Loucy (cell line): ENCODE measurements around the gene HSBP1L1.

Experiments used
- H2AFZ ChIP-seq: fragments of 200-600 bp; sonication (generic); 2 replicates; pipeline ENCODE4 v1.6.0; 2016; ENCODE audit warnings: antibody characterized with exemption, mild to moderate bottlenecking, low read length, moderate library complexity
- H3F3A ChIP-seq: fragments of 200-600 bp; 2 replicates; pipeline ENCODE4 v1.6.0; 2016; ENCODE audit warnings: antibody characterized with exemption, low read depth, mild to moderate bottlenecking
- H3K27me3 ChIP-seq: fragments of 200-600 bp; sonication (generic); 2 replicates; pipeline ENCODE4 v1.6.1; 2014; ENCODE audit warnings: low read length, mild to moderate bottlenecking; ENCODE audit not compliant: insufficient read depth, poor library complexity, severe bottlenecking
- H3K36me3 ChIP-seq: fragments of 200-600 bp; sonication (generic); 2 replicates; pipeline ENCODE4 v1.6.1; 2016; ENCODE audit warnings: low read length; ENCODE audit not compliant: insufficient read depth
- H3K4me1 ChIP-seq: fragments of 200-600 bp; sonication (generic); 2 replicates; pipeline ENCODE4 v1.5.1; 2014; ENCODE audit warnings: low read length, mild to moderate bottlenecking; ENCODE audit not compliant: insufficient read depth, poor library complexity, severe bottlenecking
- H3K4me2 ChIP-seq: fragments of 200-600 bp; sonication (generic); 2 replicates; pipeline ENCODE4 v1.6.0; 2014; ENCODE audit warnings: antibody characterized with exemption, low read length, low read depth, mild to moderate bottlenecking; ENCODE audit not compliant: poor library complexity, severe bottlenecking
- H3K4me3 ChIP-seq: fragments of 200-600 bp; sonication (generic); 2 replicates; pipeline ENCODE4 v1.5.1; 2014; ENCODE audit warnings: low read length, mild to moderate bottlenecking, mixed read lengths; ENCODE audit not compliant: poor library complexity, severe bottlenecking
- H3K79me2 ChIP-seq: fragments of 200-600 bp; sonication (generic); 2 replicates; pipeline ENCODE4 v1.6.1; 2014; ENCODE audit warnings: low read length; ENCODE audit not compliant: insufficient read depth
- H3K9ac ChIP-seq: fragments of 200-600 bp; sonication (generic); 2 replicates; pipeline ENCODE4 v1.6.0; 2014; ENCODE audit warnings: mild to moderate bottlenecking, low read depth, low read length, moderate library complexity; ENCODE audit not compliant: poor library complexity, severe bottlenecking
- H3K9me2 ChIP-seq: fragments of 200-600 bp; sonication (generic); replicated peaks from 2 replicates; pipeline ENCODE4 v1.6.1; 2016; ENCODE audit warnings: low read depth, low read length, mixed read lengths
- H3K9me3 ChIP-seq: fragments of 200-600 bp; sonication (generic); 2 replicates; pipeline ENCODE4 v1.6.1; 2014; ENCODE audit warnings: mild to moderate bottlenecking, antibody characterized with exemption, low read length, low read depth; ENCODE audit not compliant: insufficient read depth
- H4K20me1 ChIP-seq: fragments of 200-600 bp; sonication (generic); 2 replicates; pipeline ENCODE4 v1.6.0; 2014; ENCODE audit warnings: antibody characterized with exemption, low read length, mild to moderate bottlenecking; ENCODE audit not compliant: insufficient read depth, poor library complexity, severe bottlenecking
- EZH2phosphoT487 ChIP-seq: fragments of 200-600 bp; IDR thresholded peaks from 2 replicates; pipeline ENCODE4 v1.6.1; 2018; ENCODE audit warnings: antibody characterized with exemption, mild to moderate bottlenecking, moderate library complexity, borderline replicate concordance
- TF ChIP-seq, protein P1 (sequence below): fragments of 200-600 bp; sonication (generic); conservative IDR thresholded peaks from 2 replicates; pipeline ENCODE4 v1.5.1; 2014; ENCODE audit warnings: mild to moderate bottlenecking, antibody characterized with exemption, low read length

The HSBP1L1 gene

DNA sequence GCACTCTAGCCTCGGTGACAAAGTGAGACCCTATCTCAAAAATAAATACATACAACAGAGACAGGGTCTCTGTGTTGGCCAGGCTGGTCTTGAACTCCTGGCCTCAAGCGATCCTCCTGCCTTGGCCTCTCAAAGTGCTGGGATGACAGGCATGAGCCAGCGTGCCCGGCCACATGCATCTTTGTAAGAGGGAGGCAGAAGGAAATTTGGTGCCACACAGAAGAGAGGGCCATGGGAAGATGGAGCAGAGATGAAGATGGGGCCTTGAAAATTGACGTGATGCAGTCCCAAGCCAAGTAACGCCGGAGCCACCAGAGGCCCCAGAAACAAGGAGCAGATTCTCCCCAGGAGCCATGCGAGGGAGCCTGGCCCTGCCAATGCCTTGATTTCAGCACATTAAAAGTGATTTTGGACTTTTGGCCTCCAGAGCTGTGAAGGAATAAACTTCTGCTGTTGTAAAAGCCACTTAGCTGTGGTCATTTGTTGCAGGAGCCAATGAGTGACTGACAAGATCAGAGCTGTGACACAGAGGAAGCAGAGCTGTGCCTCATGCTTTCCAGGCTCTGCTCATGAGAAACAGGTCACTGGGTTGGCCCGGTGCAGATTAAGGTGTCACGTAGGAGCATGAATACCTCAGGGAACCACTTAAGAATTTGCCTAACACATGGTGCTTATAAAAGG is 10.3 kb upstream of the HSBP1L1 start:
- Histone ChIP-seq H3K9me3 (no peaks in the 10 kb centered on the region), H3K9me2 (no peaks in the 10 kb centered on the region), H3K4me1 (peaks cover 15% of the 10 kb centered on the region), H3K36me3 (no peaks in the 10 kb centered on the region), H3K79me2 (peaks cover 22% of the 10 kb centered on the region), H3K27me3 (no peaks in the 10 kb centered on the region), H2AFZ (no peak overlapping the region), H3K4me3 (no peak overlapping the region), H3K9ac (no peak overlapping the region), H3F3A (no peaks in the 10 kb centered on the region; the same call in 1 of the 2 replicates), H3K4me2 (no peak overlapping the region), H4K20me1 (peaks cover 7% of the 10 kb centered on the region)
- TF ChIP-seq EZH2phosphoT487 = no peak
- TF ChIP-seq, protein P1, sequence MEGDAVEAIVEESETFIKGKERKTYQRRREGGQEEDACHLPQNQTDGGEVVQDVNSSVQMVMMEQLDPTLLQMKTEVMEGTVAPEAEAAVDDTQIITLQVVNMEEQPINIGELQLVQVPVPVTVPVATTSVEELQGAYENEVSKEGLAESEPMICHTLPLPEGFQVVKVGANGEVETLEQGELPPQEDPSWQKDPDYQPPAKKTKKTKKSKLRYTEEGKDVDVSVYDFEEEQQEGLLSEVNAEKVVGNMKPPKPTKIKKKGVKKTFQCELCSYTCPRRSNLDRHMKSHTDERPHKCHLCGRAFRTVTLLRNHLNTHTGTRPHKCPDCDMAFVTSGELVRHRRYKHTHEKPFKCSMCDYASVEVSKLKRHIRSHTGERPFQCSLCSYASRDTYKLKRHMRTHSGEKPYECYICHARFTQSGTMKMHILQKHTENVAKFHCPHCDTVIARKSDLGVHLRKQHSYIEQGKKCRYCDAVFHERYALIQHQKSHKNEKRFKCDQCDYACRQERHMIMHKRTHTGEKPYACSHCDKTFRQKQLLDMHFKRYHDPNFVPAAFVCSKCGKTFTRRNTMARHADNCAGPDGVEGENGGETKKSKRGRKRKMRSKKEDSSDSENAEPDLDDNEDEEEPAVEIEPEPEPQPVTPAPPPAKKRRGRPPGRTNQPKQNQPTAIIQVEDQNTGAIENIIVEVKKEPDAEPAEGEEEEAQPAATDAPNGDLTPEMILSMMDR = no peak

DNA sequence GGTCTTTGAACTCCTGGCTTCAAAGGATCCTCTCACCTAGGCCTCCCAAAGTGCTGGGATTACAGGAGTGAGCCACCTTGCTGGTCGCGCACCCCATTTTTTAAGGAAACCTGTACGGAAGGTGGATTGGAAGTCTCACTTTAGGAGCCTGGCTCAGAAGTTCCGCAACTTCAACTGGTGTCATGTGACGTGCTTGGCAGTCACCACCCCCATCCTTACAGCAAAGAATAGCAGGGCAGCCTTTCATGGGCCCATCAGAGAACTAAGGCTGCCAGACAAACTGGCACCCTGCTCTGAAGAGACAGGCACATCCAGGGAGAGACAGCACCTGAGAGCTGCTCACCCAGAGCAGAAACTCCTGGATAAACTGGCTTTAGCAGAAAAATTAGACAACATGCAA is 9.7 kb upstream of the HSBP1L1 start:
- Histone ChIP-seq H3K9ac (no peak overlapping the region), H3K79me2 (peaks cover 15% of the 10 kb centered on the region), H3K4me2 (no peak overlapping the region), H3K36me3 (no peaks in the 10 kb centered on the region), H3K27me3 (no peaks in the 10 kb centered on the region), H3K9me3 (no peaks in the 10 kb centered on the region), H2AFZ (no peak overlapping the region), H3K9me2 (no peaks in the 10 kb centered on the region), H3K4me1 (peaks cover 15% of the 10 kb centered on the region), H3F3A (no peaks in the 10 kb centered on the region; the same call in 1 of the 2 replicates), H4K20me1 (peaks cover 7% of the 10 kb centered on the region), H3K4me3 (no peak overlapping the region)
- TF ChIP-seq EZH2phosphoT487 = no peak
- TF ChIP-seq, protein P1 = no peak

DNA sequence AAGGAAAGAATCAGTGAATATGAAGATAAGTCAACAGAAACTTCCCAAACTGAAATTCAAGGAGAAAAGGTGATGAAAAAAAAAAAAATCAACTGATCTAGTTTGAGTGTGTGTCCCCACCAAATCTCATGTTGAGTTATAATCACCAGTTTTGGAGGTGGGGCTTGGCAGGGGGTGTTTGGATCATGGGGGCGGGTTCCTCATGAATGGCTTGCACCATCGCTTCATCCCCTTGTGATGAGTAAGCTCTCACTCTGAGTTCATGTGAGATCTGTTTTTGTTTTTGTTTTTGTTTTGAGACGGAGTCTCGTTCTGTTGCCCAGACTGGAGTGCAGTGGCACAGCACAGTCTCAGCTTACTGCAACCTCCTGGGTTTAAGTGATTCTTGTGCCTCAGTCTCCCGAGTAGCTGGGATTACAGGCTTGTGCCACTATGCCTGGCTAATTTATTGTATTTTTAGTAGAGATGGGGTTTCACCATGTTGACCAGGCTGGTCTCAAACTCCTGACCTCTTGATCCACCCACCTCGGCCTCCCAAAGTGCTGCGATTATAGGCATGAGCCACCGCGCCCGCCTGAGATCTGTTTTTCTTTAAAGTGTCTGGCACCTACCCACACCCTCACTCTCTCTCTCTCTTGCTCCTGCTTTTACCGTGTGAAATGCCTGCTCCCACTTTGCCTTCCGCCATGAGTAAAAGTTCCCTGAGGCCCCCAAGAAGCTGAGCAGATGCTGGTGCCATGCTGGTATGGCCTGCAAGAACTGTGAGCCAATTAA is 9.0 kb upstream of the HSBP1L1 start:
- H2AFZ ChIP-seq = no peak overlapping the region
- H3K36me3 ChIP-seq = no peaks in the 10 kb centered on the region
- H3K4me2 ChIP-seq = no peak overlapping the region
- H3F3A ChIP-seq = no peaks in the 10 kb centered on the region; the same call in 1 of the 2 replicates
- H3K9me2 ChIP-seq = no peaks in the 10 kb centered on the region
- H3K27me3 ChIP-seq = no peaks in the 10 kb centered on the region
- peaks cover 12% of the 10 kb centered on the region for H3K4me1 ChIP-seq
- no peak overlapping the region for H3K4me3 ChIP-seq
- TF ChIP-seq, protein P1 = no peak
- no peak for TF ChIP-seq EZH2phosphoT487
- H3K79me2 ChIP-seq = peaks cover 8% of the 10 kb centered on the region
- H3K9ac ChIP-seq = no peak overlapping the region
- no peaks in the 10 kb centered on the region for H3K9me3 ChIP-seq
- H4K20me1 ChIP-seq = no peaks in the 10 kb centered on the region
